Prostate gland (tissue), 2 donors: ENCODE measurements around the gene NAA38.
A peak's percentile ranks its signal among the peaks of the same experiment; 100 is the strongest.

Experiments used
- POLR2A ChIP-seq: fragments of 450-650 bp; IDR thresholded peaks from one replicate; pipeline ENCODE4 v1.6.1; 2016; ENCODE audit warnings: antibody characterized with exemption, mild to moderate bottlenecking
- POLR2AphosphoS5 ChIP-seq: sonication (generic); formaldehyde crosslinking; IDR thresholded peaks from one replicate; pipeline ENCODE4 v1.6.1; 2017; ENCODE audit warnings: antibody characterized with exemption
- TF ChIP-seq, protein P1 (sequence below), 4 experiments: fragments of 200-600 bp in 2 of 4; fragments of 450-650 bp in 2 of 4; sonication (generic) in 2 of 4; IDR thresholded peaks; 1 replicate in 3 of 4; 2 replicates in 1 of 4; pipeline ENCODE4 v1.5.1; 2016 to 2019; ENCODE audit warnings: antibody characterized with exemption in 4 of 4, mild to moderate bottlenecking in 2 of 4, moderate library complexity in 2 of 4

DNA sequence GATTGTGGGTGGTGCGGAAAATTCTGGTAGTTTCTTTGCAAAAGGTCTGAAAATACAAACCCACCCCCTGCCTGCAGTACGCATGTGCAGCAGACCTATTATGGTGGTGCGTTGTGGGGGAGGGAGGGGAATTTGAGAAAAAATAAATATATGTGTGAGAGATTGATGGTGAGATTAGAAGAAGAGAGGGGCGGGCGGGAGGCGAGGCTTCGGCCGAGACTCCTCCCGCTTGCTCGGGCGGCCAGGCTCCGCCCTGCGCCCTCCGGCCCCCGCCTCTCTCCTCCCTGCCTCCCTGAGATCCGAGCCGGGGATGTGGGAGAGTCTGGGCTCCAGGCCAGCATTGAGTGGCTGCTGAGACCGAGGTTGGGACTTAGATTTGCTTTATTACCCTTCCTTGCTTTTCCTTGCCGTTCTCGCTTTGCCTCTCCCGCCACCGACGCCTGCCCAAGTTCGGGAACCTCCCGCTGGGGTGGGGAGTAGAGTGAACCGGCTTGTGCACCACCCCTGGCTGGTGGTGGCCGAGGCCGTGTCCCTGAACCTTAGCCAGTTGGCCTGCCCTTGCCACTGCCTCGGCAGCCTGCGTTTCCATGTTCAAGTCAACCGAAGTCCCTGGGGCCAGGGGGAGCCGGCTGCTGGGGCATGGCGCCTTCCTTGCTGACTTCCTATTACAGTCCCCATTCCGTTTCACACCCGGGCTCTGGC is 30.3 kb upstream of the NAA38 start:
- TF ChIP-seq, protein P1, sequence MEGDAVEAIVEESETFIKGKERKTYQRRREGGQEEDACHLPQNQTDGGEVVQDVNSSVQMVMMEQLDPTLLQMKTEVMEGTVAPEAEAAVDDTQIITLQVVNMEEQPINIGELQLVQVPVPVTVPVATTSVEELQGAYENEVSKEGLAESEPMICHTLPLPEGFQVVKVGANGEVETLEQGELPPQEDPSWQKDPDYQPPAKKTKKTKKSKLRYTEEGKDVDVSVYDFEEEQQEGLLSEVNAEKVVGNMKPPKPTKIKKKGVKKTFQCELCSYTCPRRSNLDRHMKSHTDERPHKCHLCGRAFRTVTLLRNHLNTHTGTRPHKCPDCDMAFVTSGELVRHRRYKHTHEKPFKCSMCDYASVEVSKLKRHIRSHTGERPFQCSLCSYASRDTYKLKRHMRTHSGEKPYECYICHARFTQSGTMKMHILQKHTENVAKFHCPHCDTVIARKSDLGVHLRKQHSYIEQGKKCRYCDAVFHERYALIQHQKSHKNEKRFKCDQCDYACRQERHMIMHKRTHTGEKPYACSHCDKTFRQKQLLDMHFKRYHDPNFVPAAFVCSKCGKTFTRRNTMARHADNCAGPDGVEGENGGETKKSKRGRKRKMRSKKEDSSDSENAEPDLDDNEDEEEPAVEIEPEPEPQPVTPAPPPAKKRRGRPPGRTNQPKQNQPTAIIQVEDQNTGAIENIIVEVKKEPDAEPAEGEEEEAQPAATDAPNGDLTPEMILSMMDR (IDR thresholded peaks at IDR 0.05), result peak in 2 of 4 experiments; percentile 13 to 42
- TF ChIP-seq POLR2AphosphoS5 (peak; percentile 95), POLR2A (peak; percentile 87)
